HepG2 (cell line): ENCODE measurements around the gene IMPDH2. TPM values are rescaled to one million over a fixed set of nuclear protein-coding genes. Genes with fewer than 3 reads are reported as not detected.

ENCODE experiments used
- ATAC-seq: fragments of 200-7000 bp; cut with Tn5 transposase; 3 replicates; pipeline ENCODE4 v1.9.1; 2020; ENCODE audit warnings: mild to moderate bottlenecking, moderate library complexity
- BruUV-seq: library from RNA; stranded (reverse); fragments of 400-500 nt; replicated peaks from 2 replicates; lab custom pipeline; 2021; lab: Mats Ljungman, UMichigan
- CTCF ChIA-PET: fragments of 300-600 bp; formaldehyde crosslinking; extraction: SDS; loops from one replicate; lab custom pipeline; 2021; ENCODE audit warnings: low total read pairs, inconsistent platforms, low intra/inter-chr PET ratio; lab: Yijun Ruan, JAX
- POLR2A ChIA-PET: fragments of 350-600 bp; sonication (Branson Sonifier 250); formaldehyde crosslinking; loops from one replicate; lab custom pipeline; 2020; ENCODE audit warnings: antibody characterized with exemption, inconsistent platforms; lab: Yijun Ruan, JAX
- DNase-seq: peaks from one replicate; pipeline ENCODE4 v3.0.0-alpha.2; 2015; ENCODE audit warnings: low spot score
- FAIRE-seq: peaks from 3 replicates; lab custom pipeline; 2011; peaks lifted over from hg19 to GRCh38; lab: Jason Lieb, UNC
- H2AFZ ChIP-seq: one replicate; pipeline ENCODE4 v1.6.1; 2011; ENCODE audit warnings: low read length, inconsistent platforms
- H3K27ac ChIP-seq: fragments of 300-600 bp; 3 replicates; pipeline ENCODE4 v1.8.0; 2011; ENCODE audit warnings: mixed run types, mild to moderate bottlenecking, mixed read lengths, low read length, inconsistent platforms; ENCODE audit not compliant: insufficient read depth; ENCODE audit errors: extremely low read length
- H3K27me3 ChIP-seq, 2 experiments: fragments of 200-600 bp in 1 of 2; 2 replicates in 1 of 2; 3 replicates in 1 of 2; pipeline versions ENCODE4 v1.6.0 to v1.8.0; 2011; ENCODE audit warnings: low read length in 2 of 2, mild to moderate bottlenecking in 2 of 2, moderate library complexity in 2 of 2, inconsistent platforms in 1 of 2; ENCODE audit not compliant: insufficient read depth in 2 of 2, control insufficient read depth in 1 of 2
- H3K36me3 ChIP-seq, 2 experiments: fragments of 200-600 bp in 1 of 2; replicated peaks in 1 of 2; 2 replicates in 1 of 2; 3 replicates in 1 of 2; pipeline versions ENCODE4 v1.5.1 to v1.8.0; 2011; ENCODE audit warnings: low read length in 2 of 2, inconsistent platforms in 1 of 2; ENCODE audit not compliant: insufficient read depth in 2 of 2, control insufficient read depth in 1 of 2
- H3K4me1 ChIP-seq: 2 replicates; pipeline ENCODE4 v1.5.1; 2012; ENCODE audit warnings: low read length, inconsistent platforms; ENCODE audit not compliant: insufficient read depth
- H3K4me2 ChIP-seq: 2 replicates; pipeline ENCODE4 v1.6.0; 2011; ENCODE audit warnings: low read depth, low read length, inconsistent platforms
- H3K4me3 ChIP-seq, 3 experiments: fragments of 200-600 bp in 1 of 3; sonication (generic), shearing (Covaris generic) in 1 of 3; replicated peaks in 1 of 3; 2 replicates each; pipeline ENCODE4 v1.5.1; 2011 to 2016; ENCODE audit warnings: low read length in 3 of 3, inconsistent platforms in 2 of 3, low read depth in 2 of 3, mild to moderate bottlenecking in 2 of 3, control low read depth in 1 of 3, mixed read lengths in 1 of 3; ENCODE audit not compliant: insufficient read depth in 1 of 3
- H3K79me2 ChIP-seq: one replicate; pipeline ENCODE4 v1.6.1; 2011; ENCODE audit warnings: low read length, inconsistent platforms; ENCODE audit not compliant: insufficient read depth
- H3K9ac ChIP-seq: 2 replicates; pipeline ENCODE4 v1.6.0; 2011; ENCODE audit warnings: mild to moderate bottlenecking, low read depth, low read length, inconsistent platforms; ENCODE audit not compliant: insufficient read depth
- H3K9me3 ChIP-seq: 2 replicates; pipeline ENCODE4 v1.5.1; 2012; ENCODE audit warnings: mild to moderate bottlenecking, low read length
- H4K20me1 ChIP-seq: 2 replicates; pipeline ENCODE4 v1.6.0; 2011; ENCODE audit warnings: inconsistent platforms, mild to moderate bottlenecking, low read length, moderate library complexity; ENCODE audit not compliant: insufficient read depth
- GTF3A ChIP-seq: sonication (generic); formaldehyde crosslinking; conservative IDR thresholded peaks from 2 replicates; pipeline ENCODE4 v1.4.0; 2020; ENCODE audit warnings: mild to moderate bottlenecking, missing genetic modification reagents
- SOX13 ChIP-seq, 3 experiments: fragments of 450-650 bp in 1 of 3; sonication (generic) in 1 of 3; formaldehyde crosslinking in 1 of 3; IDR thresholded peaks in 2 of 3; conservative IDR thresholded peaks in 1 of 3; 2 replicates each; pipeline versions ENCODE4 v1.5.0 to v1.6.1; 2016 to 2020; ENCODE audit warnings: antibody characterized with exemption in 1 of 3, mild to moderate bottlenecking in 1 of 3, missing compliant biosample characterization in 1 of 3, missing genetic modification reagents in 1 of 3, moderate library complexity in 1 of 3
- TCF12 ChIP-seq, 2 experiments: fragments of 450-650 bp in 1 of 2; sonication (generic) in 1 of 2; formaldehyde crosslinking in 1 of 2; IDR thresholded peaks; 2 replicates each; pipeline versions ENCODE4 v1.6.1 to v1.8.0; 2017 to 2022; ENCODE audit warnings: antibody characterized with exemption in 1 of 2, mild to moderate bottlenecking in 1 of 2, missing genetic modification reagents in 1 of 2, moderate library complexity in 1 of 2
- ZBTB2 ChIP-seq: sonication (generic); formaldehyde crosslinking; IDR thresholded peaks from 2 replicates; pipeline ENCODE4 v1.8.0; 2022; ENCODE audit warnings: low read depth, missing genetic modification reagents
- ZBTB33 ChIP-seq: sonication (generic); formaldehyde crosslinking; IDR thresholded peaks from 2 replicates; pipeline ENCODE4 v1.4.0; 2020; ENCODE audit warnings: missing genetic modification reagents
- ZBTB44 ChIP-seq: sonication (generic); formaldehyde crosslinking; IDR thresholded peaks from 2 replicates; pipeline ENCODE4 v1.4.0; 2020; ENCODE audit warnings: missing genetic modification reagents
- ZMYM4 ChIP-seq: sonication (generic); formaldehyde crosslinking; IDR thresholded peaks from 2 replicates; pipeline ENCODE4 v1.8.1; 2023; ENCODE audit warnings: mild to moderate bottlenecking, missing genetic modification reagents
- ZNF160 ChIP-seq: sonication (generic); formaldehyde crosslinking; IDR thresholded peaks from 2 replicates; pipeline ENCODE4 v1.8.0; 2022; ENCODE audit warnings: mild to moderate bottlenecking, inconsistent platforms, missing genetic modification reagents
- ZNF30 ChIP-seq: sonication (generic); formaldehyde crosslinking; IDR thresholded peaks from 2 replicates; pipeline ENCODE4 v1.5.0; 2020; ENCODE audit warnings: mild to moderate bottlenecking, missing genetic modification reagents
- WGBS: methylation state at CpG from one replicate; pipeline ENCODE4 v1.1.6; 2017; ENCODE audit warnings: low lambda C conversion rate; 5-methylcytosine and 5-hydroxymethylcytosine counted together
- in situ Hi-C: cut with HindIII; loops from 2 replicates; pipeline ENCODE4 v1.10.0; 2017; ENCODE audit warnings: low pct_unique_long_range_greater_than_20kb; ENCODE audit not compliant: extremely low pct_ligation_motif_present
- intact Hi-C: fragments of 100-400 bp; cut with micrococcal nuclease; formaldehyde crosslinking; loops from one replicate; pipeline ENCODE4 v1.10.0; 2022; ENCODE audit not compliant: unreplicated experiment
- polyA plus RNA-seq, 8 experiments: library from polyadenylated mRNA; depleted of rRNA in 3 of 8; stranded (reverse) in 7 of 8; unstranded in 1 of 8; fragments of >200 nt; fragmentation: Illumina TruSeq in 4 of 8; extraction: Trizol in 4 of 8; gene quantifications; 2 replicates each; pipeline versions ENCODE4 v1.2.1 to v1.2.3, GENCODE V29; 2011 to 2016; ENCODE audit warnings: low read depth in 4 of 8, missing spikeins in 1 of 8, mixed read lengths in 1 of 8; ENCODE audit not compliant: insufficient read depth in 1 of 8
- total RNA-seq, 5 experiments: library from RNA; depleted of rRNA; stranded (reverse); fragments of >200 nt; fragmentation: Illumina TruSeq; extraction: Trizol; gene quantifications; 2 replicates each; pipeline ENCODE4 v1.2.3, GENCODE V29; 2016; ENCODE audit warnings: low read depth in 1 of 5
- TF ChIP-seq, protein P1 (sequence below): IDR thresholded peaks from 2 replicates; pipeline ENCODE4 v1.6.1; 2016

IMPDH2 gene
- total and polyA plus RNA-seq, 2 of the 13 experiments (the other 11 are each of a cell fraction or from before 2014, with no cell fraction given), result 248 to 260 TPM

DNA sequence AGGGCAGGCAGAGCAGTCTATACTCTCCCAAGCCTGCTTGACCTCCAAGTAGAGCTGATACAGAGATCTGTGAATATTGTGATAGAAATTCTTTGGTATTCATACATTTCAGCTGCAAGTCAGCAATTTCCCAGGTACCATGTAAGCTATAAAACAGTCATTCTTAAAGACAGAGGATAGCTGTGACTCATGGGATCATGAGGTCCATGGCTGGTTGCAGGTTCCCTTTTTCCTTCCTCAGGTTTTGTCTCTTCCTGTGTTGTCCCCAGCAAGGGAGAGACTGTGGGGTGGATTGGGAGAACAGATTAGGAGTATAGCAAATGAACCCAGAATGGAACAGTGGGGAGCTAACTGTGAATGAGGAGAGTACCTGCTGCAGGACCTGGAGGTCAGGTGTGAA is 44.5 kb downstream of the IMPDH2 start:
- no peak overlapping the region for H2AFZ ChIP-seq
- POLR2A ChIA-PET, result no interaction called here
- no peak overlapping the region for H3K4me2 ChIP-seq
- CTCF ChIA-PET, result no interaction called here
- no TSS peak for BruUV-seq
- in situ Hi-C loops, result no loop called here
- no peak for FAIRE-seq
- no peak overlapping the region for H3K27ac ChIP-seq
- no peaks in the 10 kb centered on the region for H3K27me3 ChIP-seq
- peaks cover 27 to 46% of the 10 kb centered on the region in 2 experiments; a peak in 4 of 5 replicates for H3K36me3 ChIP-seq
- H3K9ac ChIP-seq, result no peak overlapping the region
- no peak overlapping the region for H3K4me3 ChIP-seq
- H3K9me3 ChIP-seq, result no peaks in the 10 kb centered on the region
- ATAC-seq, result no peak
- no peaks in the 10 kb centered on the region for H4K20me1 ChIP-seq
- intact Hi-C loops, result loop anchor here (5.0 kb wide), 1 partner anchor 173 kb away; no protein-coding TSS in a partner anchor
- no peaks in the 10 kb centered on the region for H3K4me1 ChIP-seq
- TF ChIP-seq ZBTB2 (CRISPR knock-in tag) (no peak), TCF12 (IDR thresholded peaks at IDR 0.05) (no peak), TCF12 (CRISPR knock-in tag; IDR thresholded peaks at IDR 0.05) (no peak)
- no peak for DNase-seq
- no peaks in the 10 kb centered on the region for H3K79me2 ChIP-seq

DNA sequence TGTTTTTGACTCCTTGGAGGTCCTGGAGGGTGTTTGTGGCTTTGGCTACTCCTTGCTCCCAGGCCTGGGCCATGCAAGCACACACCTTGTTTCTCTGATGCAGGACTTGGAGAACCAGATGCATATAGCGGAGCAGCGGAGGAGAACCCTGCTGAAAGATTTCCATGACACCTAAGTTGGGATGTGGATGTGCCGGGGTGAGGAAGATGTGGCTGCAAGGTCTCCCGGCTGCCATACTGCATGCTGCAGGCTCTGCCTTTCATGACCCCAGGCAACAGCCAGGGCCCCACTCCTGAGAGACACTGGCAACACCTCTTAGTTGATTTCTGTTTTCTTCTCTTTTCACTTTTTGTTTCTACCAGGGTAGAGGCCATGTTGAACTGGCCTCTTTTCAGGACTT is 46.1 kb downstream of the IMPDH2 start:
- FAIRE-seq, result no peak
- Histone ChIP-seq H3K4me2 (no peak overlapping the region), H2AFZ (no peak overlapping the region), H3K9ac (no peak overlapping the region), H3K27ac (no peak overlapping the region), H3K27me3 (no peaks in the 10 kb centered on the region), H3K4me1 (no peaks in the 10 kb centered on the region), H3K79me2 (no peaks in the 10 kb centered on the region), H3K9me3 (no peaks in the 10 kb centered on the region), H4K20me1 (no peaks in the 10 kb centered on the region), H3K36me3 (peaks cover 35 to 59% of the 10 kb centered on the region in 2 experiments), H3K4me3 (no peak overlapping the region)
- in situ Hi-C loops (no loop called here), intact Hi-C loops (no loop called here)
- BruUV-seq, result no TSS peak
- ChIA-PET POLR2A (no interaction called here), CTCF (no interaction called here)
- WGBS, result 100% methylated on average over 3 of the region's 4 CpGs
- no peak for DNase-seq
- no peak for ATAC-seq
- TF ChIP-seq GTF3A (CRISPR knock-in tag) (no peak), ZBTB44 (CRISPR knock-in tag) (no peak), ZNF160 (no peak), ZBTB33 (no peak), ZMYM4 (CRISPR knock-in tag) (no peak), SOX13 (IDR thresholded peaks at IDR 0.05) (no peak), SOX13 (CRISPR knock-in tag; conservative IDR thresholded peaks at IDR 0.05 in 1 of 2, IDR thresholded peaks at IDR 0.05 in 1 of 2) (no peak), ZNF30 (CRISPR knock-in tag) (no peak)
- TF ChIP-seq, protein P1, sequence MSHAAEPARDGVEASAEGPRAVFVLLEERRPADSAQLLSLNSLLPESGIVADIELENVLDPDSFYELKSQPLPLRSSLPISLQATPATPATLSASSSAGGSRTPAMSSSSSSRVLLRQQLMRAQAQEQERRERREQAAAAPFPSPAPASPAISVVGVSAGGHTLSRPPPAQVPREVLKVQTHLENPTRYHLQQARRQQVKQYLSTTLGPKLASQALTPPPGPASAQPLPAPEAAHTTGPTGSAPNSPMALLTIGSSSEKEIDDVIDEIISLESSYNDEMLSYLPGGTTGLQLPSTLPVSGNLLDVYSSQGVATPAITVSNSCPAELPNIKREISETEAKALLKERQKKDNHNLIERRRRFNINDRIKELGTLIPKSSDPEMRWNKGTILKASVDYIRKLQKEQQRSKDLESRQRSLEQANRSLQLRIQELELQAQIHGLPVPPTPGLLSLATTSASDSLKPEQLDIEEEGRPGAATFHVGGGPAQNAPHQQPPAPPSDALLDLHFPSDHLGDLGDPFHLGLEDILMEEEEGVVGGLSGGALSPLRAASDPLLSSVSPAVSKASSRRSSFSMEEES (CRISPR knock-in tag), result no peak
